ENCODE results near the gene TRNT1. TPM values are rescaled to one million over a fixed set of nuclear protein-coding genes. Genes with fewer than 3 reads are reported as not detected.

The TRNT1 gene
- total and polyA plus RNA-seq, 2 of the 8 experiments (the other 6 are each of a cell fraction or from before 2014, with no cell fraction given) = 7.2 to 33.1 TPM

DNA sequence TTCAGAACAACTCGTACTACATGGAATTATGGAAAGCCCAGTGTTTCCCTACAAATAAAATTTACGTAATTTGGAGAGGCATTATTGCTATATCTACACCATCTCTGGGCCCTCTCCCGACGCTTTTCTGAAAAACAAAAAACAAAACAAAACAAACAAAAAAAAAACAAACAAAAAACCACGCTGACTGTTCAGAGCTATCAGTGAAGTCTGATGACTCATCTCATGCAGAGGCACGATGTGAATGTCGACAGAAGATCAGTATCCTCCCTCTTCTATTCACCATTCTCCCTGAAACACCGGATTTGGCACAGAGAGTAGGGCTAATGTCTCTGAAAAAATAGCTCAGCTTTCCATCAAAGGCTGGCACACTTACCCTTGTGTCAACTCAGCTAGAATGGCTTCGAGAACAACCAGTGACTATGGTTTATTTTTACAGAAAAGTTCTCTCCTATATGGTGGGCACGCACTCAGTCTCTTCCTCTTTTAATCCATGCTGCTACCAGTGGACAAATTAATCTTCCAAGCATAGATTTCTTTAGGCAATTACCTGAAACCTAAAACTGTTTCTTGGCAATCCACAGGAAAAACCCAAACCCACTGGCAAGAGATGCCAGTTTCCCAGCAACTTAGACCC, 51.2 kb downstream of the TRNT1 start (continued):
- TF ChIP-seq, protein P1, sequence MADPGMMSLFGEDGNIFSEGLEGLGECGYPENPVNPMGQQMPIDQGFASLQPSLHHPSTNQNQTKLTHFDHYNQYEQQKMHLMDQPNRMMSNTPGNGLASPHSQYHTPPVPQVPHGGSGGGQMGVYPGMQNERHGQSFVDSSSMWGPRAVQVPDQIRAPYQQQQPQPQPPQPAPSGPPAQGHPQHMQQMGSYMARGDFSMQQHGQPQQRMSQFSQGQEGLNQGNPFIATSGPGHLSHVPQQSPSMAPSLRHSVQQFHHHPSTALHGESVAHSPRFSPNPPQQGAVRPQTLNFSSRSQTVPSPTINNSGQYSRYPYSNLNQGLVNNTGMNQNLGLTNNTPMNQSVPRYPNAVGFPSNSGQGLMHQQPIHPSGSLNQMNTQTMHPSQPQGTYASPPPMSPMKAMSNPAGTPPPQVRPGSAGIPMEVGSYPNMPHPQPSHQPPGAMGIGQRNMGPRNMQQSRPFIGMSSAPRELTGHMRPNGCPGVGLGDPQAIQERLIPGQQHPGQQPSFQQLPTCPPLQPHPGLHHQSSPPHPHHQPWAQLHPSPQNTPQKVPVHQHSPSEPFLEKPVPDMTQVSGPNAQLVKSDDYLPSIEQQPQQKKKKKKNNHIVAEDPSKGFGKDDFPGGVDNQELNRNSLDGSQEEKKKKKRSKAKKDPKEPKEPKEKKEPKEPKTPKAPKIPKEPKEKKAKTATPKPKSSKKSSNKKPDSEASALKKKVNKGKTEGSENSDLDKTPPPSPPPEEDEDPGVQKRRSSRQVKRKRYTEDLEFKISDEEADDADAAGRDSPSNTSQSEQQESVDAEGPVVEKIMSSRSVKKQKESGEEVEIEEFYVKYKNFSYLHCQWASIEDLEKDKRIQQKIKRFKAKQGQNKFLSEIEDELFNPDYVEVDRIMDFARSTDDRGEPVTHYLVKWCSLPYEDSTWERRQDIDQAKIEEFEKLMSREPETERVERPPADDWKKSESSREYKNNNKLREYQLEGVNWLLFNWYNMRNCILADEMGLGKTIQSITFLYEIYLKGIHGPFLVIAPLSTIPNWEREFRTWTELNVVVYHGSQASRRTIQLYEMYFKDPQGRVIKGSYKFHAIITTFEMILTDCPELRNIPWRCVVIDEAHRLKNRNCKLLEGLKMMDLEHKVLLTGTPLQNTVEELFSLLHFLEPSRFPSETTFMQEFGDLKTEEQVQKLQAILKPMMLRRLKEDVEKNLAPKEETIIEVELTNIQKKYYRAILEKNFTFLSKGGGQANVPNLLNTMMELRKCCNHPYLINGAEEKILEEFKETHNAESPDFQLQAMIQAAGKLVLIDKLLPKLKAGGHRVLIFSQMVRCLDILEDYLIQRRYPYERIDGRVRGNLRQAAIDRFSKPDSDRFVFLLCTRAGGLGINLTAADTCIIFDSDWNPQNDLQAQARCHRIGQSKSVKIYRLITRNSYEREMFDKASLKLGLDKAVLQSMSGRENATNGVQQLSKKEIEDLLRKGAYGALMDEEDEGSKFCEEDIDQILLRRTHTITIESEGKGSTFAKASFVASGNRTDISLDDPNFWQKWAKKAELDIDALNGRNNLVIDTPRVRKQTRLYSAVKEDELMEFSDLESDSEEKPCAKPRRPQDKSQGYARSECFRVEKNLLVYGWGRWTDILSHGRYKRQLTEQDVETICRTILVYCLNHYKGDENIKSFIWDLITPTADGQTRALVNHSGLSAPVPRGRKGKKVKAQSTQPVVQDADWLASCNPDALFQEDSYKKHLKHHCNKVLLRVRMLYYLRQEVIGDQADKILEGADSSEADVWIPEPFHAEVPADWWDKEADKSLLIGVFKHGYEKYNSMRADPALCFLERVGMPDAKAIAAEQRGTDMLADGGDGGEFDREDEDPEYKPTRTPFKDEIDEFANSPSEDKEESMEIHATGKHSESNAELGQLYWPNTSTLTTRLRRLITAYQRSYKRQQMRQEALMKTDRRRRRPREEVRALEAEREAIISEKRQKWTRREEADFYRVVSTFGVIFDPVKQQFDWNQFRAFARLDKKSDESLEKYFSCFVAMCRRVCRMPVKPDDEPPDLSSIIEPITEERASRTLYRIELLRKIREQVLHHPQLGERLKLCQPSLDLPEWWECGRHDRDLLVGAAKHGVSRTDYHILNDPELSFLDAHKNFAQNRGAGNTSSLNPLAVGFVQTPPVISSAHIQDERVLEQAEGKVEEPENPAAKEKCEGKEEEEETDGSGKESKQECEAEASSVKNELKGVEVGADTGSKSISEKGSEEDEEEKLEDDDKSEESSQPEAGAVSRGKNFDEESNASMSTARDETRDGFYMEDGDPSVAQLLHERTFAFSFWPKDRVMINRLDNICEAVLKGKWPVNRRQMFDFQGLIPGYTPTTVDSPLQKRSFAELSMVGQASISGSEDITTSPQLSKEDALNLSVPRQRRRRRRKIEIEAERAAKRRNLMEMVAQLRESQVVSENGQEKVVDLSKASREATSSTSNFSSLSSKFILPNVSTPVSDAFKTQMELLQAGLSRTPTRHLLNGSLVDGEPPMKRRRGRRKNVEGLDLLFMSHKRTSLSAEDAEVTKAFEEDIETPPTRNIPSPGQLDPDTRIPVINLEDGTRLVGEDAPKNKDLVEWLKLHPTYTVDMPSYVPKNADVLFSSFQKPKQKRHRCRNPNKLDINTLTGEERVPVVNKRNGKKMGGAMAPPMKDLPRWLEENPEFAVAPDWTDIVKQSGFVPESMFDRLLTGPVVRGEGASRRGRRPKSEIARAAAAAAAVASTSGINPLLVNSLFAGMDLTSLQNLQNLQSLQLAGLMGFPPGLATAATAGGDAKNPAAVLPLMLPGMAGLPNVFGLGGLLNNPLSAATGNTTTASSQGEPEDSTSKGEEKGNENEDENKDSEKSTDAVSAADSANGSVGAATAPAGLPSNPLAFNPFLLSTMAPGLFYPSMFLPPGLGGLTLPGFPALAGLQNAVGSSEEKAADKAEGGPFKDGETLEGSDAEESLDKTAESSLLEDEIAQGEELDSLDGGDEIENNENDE (IDR thresholded peaks at IDR 0.05; ENCODE audit: insufficient replicate concordance, low read length) = no peak
- no peak for TF ChIP-seq TBP (IDR thresholded peaks at IDR 0.05; ENCODE audit: low read depth, low read length)
- no peak for TF ChIP-seq RNF2 (IDR thresholded peaks at IDR 0.05; ENCODE audit: borderline replicate concordance, low read depth, low read length, missing control alignments, poor library complexity, severe bottlenecking)
- TF ChIP-seq JUND (IDR thresholded peaks at IDR 0.05; ENCODE audit: low read length) = no peak
- no peak for TF ChIP-seq SP4 (IDR thresholded peaks at IDR 0.05; ENCODE audit: low read length)
- TF ChIP-seq TAF7 (optimal IDR thresholded peaks at IDR 0.05; ENCODE audit: borderline replicate concordance, low read depth, low read length) = no peak
- TF ChIP-seq, protein P2, sequence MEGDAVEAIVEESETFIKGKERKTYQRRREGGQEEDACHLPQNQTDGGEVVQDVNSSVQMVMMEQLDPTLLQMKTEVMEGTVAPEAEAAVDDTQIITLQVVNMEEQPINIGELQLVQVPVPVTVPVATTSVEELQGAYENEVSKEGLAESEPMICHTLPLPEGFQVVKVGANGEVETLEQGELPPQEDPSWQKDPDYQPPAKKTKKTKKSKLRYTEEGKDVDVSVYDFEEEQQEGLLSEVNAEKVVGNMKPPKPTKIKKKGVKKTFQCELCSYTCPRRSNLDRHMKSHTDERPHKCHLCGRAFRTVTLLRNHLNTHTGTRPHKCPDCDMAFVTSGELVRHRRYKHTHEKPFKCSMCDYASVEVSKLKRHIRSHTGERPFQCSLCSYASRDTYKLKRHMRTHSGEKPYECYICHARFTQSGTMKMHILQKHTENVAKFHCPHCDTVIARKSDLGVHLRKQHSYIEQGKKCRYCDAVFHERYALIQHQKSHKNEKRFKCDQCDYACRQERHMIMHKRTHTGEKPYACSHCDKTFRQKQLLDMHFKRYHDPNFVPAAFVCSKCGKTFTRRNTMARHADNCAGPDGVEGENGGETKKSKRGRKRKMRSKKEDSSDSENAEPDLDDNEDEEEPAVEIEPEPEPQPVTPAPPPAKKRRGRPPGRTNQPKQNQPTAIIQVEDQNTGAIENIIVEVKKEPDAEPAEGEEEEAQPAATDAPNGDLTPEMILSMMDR (IDR thresholded peaks at IDR 0.05; ENCODE audit: control extremely low read depth in 1 of 3, insufficient read depth in 1 of 3, low read depth in 1 of 3, low read length in 3 of 3) = no peak
- no peak for TF ChIP-seq POLR2A (IDR thresholded peaks at IDR 0.05; ENCODE audit: control extremely low read depth in 1 of 2, low read depth in 2 of 2, low read length in 2 of 2)
